HG02798 (cell line): ENCODE results near the gene PDCD4.

Experiments
- ATAC-seq: cut with Tn5 transposase; IDR thresholded peaks from one replicate; pipeline ENCODE4 v1.9.1; 2021; ENCODE audit warnings: mild to moderate bottlenecking; ENCODE audit not compliant: unreplicated experiment, poor library complexity

PDCD4 gene

DNA sequence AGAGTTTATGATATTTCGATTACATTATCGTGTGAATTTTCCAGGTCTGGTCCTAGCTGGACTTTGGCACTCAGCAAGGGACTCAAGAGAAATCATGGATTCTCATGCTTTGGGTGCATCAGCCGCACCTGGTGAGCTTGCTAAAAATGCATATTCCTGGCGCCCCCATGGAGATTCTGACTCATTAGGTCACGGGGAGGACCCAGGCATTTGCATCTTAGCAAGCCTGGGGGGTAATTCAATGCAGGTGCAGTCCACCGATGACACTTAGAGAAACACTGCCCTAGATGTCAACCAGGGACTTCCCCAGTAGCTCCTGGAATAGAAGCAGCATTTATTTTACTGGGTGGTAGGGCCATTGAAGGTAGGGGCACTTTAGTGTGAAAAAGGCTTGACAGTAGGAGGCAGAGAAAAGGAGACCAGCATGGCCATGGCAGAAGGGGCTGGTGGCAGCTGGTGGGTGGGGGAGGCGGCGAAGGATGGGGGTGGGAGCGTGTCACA, 29.9 kb upstream of the PDCD4 start:
- ATAC-seq, result peak; percentile 82

DNA sequence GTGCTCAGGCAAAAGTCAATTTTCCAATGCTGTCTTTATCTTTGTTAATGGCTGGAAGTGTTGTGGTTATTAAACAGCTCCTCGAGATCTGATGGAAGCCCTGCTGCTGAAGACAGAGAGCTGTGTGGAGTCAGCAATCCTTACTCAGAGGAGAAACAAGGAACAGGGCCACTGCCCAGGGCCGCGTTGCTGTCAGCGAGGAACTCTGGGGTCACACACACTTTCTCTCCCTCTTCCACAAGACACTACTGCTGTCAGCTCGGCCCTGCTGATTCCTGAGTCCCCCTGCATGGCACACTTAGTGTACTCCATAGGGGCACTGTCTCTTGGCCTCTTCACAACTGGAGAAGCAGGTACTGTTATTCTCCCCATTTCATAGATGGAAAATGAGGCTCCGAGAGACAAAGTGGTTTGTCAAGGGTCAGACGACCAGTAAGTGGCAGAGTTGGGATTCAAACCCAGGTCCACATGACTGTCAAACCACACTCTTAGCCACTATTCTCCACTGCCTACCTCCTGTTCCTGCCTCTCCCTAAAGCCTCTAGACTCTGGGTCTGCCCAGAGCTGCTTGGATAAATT, 29.3 kb upstream of the PDCD4 start:
- no peak for ATAC-seq

DNA sequence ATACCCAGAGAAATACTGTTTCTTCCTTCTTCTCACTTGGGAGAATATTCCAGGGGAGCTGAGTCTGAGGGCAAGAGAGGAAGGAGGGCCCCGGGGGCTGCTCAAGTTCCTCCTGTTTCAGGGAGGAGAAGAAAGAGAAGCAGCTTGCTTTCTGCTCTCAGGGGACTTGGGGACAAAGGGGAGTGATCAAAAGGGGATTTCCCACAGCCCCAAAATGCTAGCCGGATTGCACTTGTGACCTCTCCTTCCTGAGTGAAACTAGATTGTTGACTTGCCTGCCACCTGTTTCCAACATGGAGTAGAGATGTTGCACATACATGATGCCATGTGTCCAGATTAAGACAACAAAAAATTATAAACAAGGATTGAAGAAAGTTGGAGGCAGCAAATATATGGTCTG, 28.7 kb upstream of the PDCD4 start:
- peak; percentile 70 for ATAC-seq

DNA sequence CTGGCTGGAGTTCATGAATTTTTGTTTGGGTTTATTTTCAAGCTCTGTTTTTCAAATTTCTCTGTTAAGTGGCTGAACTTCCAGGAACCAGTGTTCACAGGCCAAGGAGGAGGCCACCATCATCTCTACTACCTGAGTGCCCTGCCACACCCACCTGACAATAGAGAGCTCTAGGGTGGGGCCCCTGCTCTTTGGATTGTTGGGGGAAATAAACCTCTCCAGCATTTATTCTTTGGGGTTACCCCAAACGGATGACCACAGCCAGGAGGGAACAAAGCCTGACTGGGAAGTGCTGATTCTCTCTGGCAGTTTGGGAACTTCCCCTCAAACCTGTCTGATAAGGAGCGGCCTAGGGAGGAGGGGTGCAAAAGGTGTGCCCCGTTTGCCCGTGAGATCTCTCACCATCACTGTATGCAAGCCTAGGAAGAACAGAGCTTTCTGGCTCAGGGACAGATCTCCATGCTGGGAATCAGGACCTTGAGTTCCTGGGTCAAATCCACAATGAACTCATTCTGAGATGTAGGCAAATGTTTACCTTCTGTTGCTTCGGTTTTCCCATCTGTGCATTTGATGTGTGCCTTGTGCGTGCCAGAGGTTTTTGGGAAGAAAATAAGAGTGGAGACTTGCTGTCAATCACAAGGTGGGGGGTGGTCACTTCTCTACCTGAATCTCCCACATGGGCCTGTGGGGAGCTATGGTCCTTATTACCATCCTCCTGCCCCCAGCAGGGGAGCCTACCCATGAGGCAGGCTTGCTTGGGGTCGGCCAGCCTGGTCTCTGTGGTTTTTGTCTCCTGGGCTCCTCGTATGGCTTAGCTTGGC, 27.7 kb upstream of the PDCD4 start:
- ATAC-seq, result no peak

DNA sequence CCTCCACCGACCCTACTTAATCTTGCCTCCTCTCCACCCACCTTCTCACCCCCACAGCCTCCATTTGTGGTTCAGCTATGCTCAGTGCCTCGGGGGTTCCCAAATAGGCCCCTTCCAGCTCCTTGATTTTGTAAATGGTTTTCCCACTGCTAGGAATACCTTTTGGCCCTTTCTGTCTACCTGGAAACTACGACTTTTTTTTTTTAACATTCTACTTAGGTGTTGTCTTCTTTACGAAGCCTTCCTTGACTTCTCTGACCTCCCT, 27.2 kb upstream of the PDCD4 start:
- ATAC-seq, result no peak

DNA sequence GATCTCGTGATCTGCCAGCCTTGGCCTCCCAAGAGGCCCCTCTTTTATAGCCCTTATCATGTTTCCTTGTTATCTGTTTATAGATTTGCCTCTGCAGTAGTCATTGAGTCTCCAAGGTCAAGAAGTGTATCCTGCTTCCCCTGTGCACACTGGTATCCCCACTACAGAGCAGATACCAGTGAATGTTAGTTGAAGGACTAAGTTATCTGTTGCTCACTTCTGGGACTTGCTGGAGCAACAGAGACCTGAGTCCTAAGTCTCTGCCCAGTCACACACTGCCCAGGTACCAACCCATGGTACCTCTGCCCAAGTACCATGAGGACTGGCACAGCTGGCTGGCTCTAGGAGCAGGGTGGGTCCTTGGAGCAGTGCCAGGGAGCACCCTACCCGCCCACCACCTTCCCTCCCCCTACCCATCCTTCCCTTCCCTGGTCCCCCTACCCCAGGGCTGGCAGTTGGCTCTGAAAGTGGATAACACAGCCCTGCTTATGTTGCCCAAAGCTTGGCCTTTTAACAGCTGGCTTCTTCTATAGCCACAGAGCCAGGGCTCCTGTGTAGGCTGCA, 26.5 kb upstream of the PDCD4 start:
- no peak for ATAC-seq

DNA sequence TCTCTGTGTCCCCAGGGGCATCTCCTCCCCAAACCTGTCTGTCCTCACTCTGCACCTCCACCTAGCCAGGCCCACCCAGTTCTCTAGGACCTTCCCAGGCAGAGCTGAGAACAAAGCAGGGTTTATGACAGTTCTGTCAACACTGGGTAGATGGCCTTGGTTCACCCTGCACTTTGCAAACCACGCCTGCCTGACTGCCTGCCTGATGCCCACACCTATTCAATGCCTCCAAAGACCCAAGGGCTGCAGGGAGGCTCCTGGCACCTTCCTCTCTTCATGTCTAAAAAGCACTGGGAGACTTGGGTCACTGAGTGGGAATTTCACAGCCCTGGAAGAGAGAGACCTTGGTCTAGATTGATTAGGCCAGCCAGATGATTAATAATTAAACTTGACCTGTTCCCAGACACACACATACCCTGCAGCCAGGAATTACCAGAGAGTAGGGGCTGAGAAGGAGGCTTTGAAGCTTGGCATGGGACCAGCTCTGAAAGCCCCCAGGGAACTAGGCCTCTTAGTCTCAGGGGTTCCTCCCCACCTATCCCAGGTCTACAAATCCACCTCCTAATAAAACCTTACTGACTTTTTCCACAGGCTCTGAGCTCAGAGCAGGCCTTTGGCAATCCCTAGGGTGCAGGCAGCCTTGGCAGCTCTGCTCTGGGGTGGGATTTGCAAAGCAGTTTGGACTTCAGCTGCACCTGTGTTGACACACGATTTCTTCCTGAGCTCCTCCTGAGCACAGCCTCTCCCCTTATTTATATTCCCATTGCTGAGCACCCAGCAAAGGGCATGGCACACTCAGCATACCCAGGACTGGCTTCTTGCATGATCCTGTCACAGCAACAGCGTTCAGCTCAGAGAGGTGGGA, 25.7 kb upstream of the PDCD4 start:
- ATAC-seq, result no peak

DNA sequence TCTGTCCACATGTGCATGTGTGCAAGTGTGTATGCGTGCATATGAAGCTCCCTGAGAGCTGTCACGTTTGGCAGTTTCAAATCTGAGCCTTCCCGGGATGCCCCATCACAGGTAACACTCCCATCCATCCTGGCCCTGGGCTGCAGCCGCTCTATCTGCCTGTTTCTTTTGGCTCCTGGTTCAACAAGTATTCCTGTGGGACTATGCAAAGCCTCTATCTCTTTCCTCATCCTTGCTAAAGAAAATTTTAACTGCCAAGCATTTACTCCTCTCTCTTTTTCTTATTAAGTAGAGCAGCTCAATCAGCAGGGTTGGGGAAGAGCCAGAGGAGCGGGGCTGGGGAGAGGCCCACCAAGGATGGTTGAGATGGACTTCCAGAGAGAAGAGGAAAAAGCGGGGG, 24.4 kb upstream of the PDCD4 start:
- no peak for ATAC-seq

DNA sequence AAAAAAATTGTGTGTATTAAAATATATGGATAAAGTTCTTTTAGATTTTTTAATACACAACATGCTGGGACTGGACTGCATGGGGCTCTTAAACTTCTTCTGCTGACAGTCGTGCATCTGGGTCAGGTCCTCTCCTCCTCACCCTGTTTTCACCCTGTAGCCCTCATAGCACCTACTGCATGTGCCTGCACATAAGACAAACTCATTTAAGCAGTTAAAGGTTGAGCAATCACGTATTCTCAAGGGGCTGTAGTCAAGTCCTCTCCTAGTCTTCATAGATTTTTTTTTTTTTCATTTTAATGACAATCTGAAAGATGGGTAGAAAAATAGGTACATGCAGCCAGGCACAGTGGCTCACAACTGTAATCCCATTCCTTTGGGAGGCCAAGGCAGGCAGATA, 23.6 kb upstream of the PDCD4 start:
- ATAC-seq, result no peak

DNA sequence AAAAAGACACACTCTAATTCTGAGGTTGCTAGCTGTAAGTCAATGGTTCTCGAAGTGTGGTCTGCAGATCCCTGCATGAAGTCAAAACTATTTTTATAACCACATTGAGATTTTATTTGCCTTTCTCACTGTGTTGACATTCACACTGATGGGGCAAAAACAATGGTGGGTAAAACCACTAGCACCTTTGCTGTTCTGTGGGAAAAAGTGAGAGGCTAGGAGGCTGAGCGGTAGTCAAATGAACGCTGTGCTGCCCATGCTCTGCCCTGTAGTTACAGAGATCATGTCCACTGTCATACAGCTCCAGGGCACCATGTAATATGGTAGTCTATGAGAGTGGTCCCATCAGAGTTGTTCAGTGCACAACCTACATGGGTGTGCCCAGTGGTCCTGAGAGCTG, 21.6 kb upstream of the PDCD4 start:
- ATAC-seq, result peak; percentile 29

DNA sequence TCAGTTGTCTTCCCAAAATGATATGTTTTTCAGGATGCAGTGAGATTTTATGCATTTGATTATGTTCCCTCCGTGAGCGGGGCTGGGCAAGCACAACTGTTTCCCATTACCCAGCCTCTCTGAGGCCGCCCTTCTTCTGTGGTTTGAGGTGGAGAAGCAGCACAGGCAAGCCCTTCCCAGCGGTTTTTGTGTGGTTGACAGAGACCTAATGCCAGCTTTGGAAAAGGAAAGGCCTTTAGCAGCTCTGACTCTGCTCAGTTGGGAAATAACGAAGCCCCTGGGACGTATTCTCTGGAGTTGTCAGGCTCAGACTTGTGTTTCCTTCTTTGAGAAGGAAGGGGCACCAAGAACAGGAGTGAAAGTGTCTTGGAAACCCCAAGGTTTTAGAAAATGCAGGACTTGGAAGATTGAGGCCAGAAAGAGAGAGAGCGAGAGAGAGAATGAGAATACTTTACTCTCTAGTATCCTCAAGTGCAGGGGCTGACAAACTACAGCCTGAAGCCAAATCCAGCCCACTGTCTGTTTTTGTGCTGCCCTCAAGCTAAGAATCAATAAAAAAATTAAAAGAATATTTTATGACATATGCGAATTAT, 20.6 kb upstream of the PDCD4 start:
- ATAC-seq, result no peak

DNA sequence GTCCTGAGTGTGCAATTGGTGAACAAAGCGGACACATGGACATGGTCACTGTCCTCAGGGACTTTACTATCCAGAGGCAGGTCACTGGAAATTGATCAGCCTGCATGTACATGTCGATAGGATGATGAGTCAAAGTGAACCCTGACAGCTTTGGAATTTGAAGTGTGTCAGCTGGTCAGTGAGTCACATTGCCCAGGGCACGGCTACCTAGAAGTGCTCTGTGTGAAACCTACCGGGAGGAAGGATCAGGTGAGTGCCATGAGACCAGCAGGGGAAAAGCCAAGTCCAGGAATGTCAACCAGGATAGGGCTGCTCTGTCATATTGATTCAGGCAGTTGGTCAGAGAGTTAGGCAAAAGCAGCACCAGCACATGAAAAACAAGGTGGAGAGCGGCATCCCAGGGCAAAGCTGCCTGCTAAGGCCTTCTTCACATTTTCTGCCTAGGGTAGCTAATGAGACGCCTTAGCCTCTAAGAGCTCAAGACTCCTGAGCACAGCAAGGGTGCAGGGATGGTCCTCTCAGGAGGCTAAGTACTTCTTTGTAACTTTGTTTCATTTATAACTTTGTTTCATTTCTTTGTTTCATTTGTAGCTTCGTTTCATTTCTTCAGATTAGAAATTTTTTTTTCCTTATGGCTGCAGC, 19.4 kb upstream of the PDCD4 start:
- no peak for ATAC-seq

DNA sequence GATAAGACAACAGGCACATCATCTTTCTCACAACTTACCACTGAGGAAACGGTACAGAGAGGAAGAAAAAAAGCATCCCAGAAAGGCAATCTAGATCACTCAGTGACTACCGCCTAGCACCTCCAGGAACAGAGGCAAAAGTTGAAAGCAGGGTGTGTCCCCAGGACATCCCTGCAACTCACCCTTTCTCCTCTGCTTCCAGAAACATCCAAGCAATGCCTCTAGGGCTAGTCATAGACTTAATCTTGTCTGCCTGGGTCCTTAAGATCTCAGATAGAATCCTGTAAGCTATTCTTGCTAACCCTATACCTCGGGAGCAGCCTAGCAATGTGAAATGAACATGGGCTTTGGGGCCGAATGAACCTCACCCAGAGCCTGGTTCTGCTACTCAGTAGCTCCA, 18.8 kb upstream of the PDCD4 start:
- ATAC-seq, result no peak

DNA sequence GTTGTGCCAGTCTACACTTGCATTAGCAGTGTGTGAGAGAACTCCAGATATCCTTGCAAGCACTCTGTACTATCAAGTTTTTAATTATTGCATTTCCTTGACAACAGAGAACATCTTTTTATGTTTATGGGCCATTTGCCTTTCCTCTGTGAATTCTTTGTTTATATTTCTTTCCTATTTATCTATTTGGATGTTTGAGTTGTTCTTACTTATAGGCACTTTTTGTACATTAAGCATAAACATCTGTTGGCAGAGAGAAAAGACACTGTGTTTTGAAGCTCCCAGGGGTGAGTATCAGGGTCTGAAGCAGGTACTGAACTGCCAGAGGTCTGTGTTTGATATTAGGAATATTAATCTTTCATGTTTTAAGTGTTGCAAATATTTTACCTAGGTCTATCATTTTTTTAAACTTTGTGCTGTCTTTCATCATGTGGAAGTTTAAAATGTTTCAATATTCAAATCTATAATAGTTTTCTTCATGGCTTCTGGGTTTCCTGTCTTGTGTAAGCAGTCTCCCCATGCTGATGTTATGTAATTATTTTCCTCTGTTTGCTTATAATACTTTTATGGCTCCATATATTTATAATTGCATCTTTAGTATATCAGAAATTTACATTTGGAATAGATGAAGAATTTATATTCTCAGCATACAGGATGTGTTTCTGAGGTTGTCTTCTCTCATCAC, 17.7 kb upstream of the PDCD4 start:
- ATAC-seq, result no peak

DNA sequence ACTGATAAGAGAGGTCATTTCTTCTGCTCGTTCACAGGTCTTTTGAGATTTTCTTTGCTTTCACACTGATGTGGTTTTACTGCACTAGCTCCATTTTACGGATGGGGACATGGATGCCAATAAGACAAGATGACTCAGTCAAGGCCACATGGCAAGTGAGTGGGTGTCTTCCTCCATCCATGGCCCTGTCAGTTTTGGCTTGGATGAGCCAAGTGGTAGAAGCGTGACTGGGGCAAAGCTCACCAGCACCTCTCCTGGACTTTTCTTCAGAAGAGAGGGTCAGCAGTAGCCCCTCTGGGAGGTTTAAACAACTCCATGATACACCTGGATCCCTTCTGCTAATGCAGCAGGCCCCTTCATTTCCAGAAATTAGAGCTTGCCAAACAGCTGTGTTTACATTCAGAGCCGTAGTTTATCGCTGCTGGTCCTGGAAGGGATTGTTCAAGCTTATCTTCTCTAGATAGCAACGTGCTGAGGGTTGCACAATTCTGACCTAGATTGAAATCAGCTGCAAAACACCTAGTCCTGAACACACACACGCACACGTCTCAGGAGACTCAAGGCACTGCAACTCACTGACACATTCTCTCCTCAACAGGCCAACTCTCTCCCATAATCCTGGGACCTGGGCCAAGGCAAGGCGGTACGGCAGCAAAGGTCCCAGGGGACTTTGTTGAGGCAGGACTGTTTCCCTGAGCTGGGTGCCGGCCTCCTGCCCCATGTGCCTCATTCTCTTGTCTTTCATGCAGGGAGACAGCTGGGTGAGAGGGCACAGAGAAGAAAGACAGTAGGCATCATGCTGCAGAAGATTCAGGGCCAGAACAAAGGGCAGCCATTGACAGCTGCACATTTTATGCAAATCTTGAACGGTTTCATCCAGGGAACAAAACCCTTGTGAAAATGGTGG, 14.2 kb upstream of the PDCD4 start:
- peak; percentile 25 for ATAC-seq

DNA sequence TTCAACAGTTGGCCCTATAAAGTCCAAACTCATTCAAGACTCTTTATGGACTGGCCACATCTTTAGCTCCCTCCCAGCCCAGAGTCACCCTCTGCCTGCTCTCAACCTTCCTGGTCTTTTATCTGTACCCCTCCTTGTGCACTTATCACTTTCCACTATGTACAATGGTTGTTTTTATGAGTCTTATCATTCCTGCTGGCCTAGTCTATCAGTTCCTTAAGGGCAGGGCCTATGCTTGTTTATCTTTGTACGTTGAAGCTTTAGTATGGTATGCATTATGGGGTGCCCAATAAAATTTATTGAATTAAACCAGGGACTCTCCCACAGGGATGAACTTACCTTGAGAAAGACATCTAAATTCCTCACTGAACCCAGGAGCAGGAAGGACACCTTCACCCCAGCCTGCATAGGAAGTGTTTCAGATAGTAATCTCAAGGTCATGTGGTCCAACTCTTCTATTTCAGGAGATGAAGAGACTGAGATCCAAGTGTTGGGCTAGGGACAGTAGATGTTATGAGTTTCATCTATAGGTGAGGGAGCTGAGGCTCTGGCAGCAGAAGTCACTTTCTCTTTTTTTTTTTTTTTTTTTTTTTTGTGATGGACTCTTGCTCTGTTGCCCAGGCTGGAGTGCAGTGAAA, 13.3 kb upstream of the PDCD4 start:
- ATAC-seq, result no peak

DNA sequence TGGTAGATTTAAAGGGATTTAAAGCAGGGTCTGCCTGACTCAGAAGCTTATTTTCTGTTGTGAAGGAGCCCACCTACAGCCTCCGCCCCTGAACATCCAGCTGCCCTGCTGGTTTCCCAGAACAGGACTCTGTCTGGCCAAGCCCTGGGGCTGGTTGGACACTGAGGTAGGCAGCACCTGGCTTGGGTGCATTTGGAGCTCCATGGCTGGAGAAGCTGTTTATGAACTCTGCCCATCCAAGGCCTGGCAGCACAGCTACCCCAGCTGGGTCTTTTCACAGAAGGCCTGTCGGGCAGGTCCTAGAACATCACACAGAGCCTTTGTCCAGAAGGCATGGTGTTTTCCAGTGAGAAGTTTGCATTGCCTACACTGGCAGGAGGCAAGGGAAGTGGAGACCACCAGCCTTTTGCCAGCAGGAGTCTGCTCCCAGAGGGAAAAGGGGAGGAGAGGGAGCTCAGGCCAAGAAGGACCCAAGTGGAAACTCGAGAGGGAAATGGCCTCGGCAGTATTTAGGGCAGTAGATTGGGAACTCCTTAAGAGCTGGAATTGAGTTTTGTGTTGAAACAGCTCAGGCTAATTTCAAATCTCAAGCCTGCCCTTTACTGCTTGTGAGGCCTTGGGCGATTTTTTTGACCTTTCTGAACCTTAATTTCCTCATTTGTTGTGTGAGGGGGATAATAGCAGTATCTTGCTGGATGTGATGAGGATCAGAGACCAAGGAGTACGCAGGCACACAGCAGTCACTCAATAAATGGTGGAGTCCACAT, 12.3 kb upstream of the PDCD4 start:
- ATAC-seq, result no peak
